ENCODE results near the gene TRIM65. TPM values are rescaled to one million over a fixed set of nuclear protein-coding genes. Genes with fewer than 3 reads are reported as not detected.

Gene TRIM65
- total and polyA plus RNA-seq, 2 of the 13 experiments (the other 11 are each of a cell fraction or from before 2014, with no cell fraction given), result 10.3 to 22.4 TPM

- TF ChIP-seq ZBTB40 (IDR thresholded peaks at IDR 0.05) (no peak), ZBTB40 (CRISPR knock-in tag; IDR thresholded peaks at IDR 0.05) (peak; percentile 83), ATRX (CRISPR knock-in tag; IDR thresholded peaks at IDR 0.05; ENCODE audit: borderline replicate concordance) (no peak), SALL1 (CRISPR knock-in tag; IDR thresholded peaks at IDR 0.05) (peak; percentile 98), PRMT3 (CRISPR knock-in tag; IDR thresholded peaks at IDR 0.05; ENCODE audit: borderline replicate concordance, low read depth) (0 out of 2 replicates have a peak, but pooled peaks have one; percentile 91), KLF9 (CRISPR knock-in tag; IDR thresholded peaks at IDR 0.05; ENCODE audit: low read depth) (no peak), GLI4 (CRISPR knock-in tag; IDR thresholded peaks at IDR 0.05; ENCODE audit: borderline replicate concordance) (peak; percentile 77), ZNF142 (CRISPR knock-in tag; IDR thresholded peaks at IDR 0.05) (no peak; the same call in 1 of the 2 replicates), SAFB2 (CRISPR knock-in tag; IDR thresholded peaks at IDR 0.05; ENCODE audit: borderline replicate concordance, low read depth) (no peak; the same call in none of the 2 replicates), ONECUT2 (CRISPR knock-in tag; IDR thresholded peaks at IDR 0.05) (peak; percentile 17; the same call in 1 of the 2 replicates), ZNF430 (CRISPR knock-in tag; IDR thresholded peaks at IDR 0.05) (peak; percentile 97), PHB2 (IDR thresholded peaks at IDR 0.05; ENCODE audit: partially characterized antibody) (no peak), FOSL2 (CRISPR knock-in tag; IDR thresholded peaks at IDR 0.05) (peak; percentile 75), DNMT1 (CRISPR knock-in tag; IDR thresholded peaks at IDR 0.05) (peak; percentile 99)
Measured at GRCh38 chr17:75876190-75876937, 20.4 kb downstream of the TRIM65 start (continued).

Measured in HepG2 (cell line).